ENCODE data around the gene PGM1.

DNA sequence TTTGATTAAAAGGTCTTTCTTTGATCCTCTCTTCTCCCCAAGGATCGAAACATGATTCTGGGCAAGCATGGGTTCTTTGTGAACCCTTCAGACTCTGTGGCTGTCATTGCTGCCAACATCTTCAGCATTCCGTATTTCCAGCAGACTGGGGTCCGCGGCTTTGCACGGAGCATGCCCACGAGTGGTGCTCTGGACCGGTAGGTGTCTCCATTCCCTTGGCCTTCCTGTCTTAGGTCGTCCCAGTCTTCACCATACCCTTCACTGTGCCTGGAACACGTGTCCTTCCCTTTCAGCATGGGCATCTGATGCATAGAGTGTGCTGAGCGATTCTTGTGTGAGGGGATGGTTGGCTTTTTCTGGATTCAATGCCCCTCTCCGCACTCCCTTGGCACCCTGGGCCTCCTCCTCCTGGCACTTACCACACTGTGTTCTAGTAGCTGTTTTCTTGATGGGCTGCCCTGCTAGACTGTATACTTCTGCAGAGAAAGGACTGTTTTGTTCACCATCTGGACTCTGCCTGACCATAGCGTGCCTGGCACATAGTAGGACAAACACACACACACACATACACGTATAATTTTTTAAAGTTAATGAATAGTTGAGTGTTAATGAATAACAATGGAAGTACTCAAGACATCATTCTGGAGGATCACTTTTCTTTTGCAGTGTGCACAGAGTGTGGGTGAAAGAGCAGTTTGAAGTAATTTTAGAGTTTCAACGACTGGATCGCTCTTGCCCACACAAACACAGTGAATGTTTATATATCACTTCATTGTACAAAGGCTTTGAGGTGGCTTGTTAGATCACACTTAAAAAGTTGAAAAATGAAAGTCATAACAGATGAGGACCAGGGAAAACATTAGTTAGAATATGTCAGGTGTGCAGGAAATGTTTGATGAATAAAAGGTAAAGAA lies 43.2 kb downstream of the PGM1 start:
- TF ChIP-seq, protein P1, sequence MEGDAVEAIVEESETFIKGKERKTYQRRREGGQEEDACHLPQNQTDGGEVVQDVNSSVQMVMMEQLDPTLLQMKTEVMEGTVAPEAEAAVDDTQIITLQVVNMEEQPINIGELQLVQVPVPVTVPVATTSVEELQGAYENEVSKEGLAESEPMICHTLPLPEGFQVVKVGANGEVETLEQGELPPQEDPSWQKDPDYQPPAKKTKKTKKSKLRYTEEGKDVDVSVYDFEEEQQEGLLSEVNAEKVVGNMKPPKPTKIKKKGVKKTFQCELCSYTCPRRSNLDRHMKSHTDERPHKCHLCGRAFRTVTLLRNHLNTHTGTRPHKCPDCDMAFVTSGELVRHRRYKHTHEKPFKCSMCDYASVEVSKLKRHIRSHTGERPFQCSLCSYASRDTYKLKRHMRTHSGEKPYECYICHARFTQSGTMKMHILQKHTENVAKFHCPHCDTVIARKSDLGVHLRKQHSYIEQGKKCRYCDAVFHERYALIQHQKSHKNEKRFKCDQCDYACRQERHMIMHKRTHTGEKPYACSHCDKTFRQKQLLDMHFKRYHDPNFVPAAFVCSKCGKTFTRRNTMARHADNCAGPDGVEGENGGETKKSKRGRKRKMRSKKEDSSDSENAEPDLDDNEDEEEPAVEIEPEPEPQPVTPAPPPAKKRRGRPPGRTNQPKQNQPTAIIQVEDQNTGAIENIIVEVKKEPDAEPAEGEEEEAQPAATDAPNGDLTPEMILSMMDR (conservative IDR thresholded peaks at IDR 0.05; ENCODE audit: low read depth, low read length) = no peak
- TF ChIP-seq EZH2 (IDR thresholded peaks at IDR 0.05; ENCODE audit: borderline replicate concordance, low read depth, low read length, poor library complexity, severe bottlenecking) = no peak
